Gastrocnemius medialis (tissue), 4 donors: Measurements from ENCODE around the gene EIF2S2.

ENCODE experiments used
- POLR2A ChIP-seq, 2 donors: fragments of 450-650 bp; IDR thresholded peaks; one replicate each; pipeline ENCODE4 v1.6.1; 2017; ENCODE audit warnings: antibody characterized with exemption in 2 of 2, mild to moderate bottlenecking in 2 of 2, moderate library complexity in 2 of 2
- TF ChIP-seq, protein P1 (sequence below), 5 experiments: fragments of 450-650 bp in 3 of 5; fragments of 200-600 bp in 2 of 5; sonication (generic) in 2 of 5; IDR thresholded peaks in 4 of 5; conservative IDR thresholded peaks in 1 of 5; 1 replicate in 4 of 5; 2 replicates in 1 of 5; pipeline ENCODE4 v1.5.1; 2016 to 2019; ENCODE audit warnings: antibody characterized with exemption in 5 of 5, mild to moderate bottlenecking in 3 of 5, moderate library complexity in 3 of 5

DNA sequence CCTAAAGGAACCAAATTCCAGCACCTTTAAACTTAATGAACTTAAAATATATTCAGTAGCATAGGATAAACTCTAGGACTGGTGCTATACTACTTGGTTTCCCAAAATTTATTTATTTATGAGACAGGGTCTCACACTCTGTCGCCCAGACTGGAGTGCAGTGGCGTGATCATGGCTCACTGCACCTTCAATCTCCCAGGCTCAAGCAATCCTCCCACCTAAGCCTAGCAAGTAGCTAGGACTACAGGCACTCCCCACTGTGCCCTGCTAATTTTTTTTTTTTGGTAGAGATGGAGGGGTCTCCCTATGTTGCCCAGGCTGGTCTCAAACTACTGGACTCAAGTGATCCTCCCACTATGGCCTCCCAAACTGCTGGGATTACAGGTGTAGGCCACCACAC, 21.4 kb downstream of the EIF2S2 start:
- no peak for TF ChIP-seq POLR2A (IDR thresholded peaks at IDR 0.05)
- TF ChIP-seq, protein P1, sequence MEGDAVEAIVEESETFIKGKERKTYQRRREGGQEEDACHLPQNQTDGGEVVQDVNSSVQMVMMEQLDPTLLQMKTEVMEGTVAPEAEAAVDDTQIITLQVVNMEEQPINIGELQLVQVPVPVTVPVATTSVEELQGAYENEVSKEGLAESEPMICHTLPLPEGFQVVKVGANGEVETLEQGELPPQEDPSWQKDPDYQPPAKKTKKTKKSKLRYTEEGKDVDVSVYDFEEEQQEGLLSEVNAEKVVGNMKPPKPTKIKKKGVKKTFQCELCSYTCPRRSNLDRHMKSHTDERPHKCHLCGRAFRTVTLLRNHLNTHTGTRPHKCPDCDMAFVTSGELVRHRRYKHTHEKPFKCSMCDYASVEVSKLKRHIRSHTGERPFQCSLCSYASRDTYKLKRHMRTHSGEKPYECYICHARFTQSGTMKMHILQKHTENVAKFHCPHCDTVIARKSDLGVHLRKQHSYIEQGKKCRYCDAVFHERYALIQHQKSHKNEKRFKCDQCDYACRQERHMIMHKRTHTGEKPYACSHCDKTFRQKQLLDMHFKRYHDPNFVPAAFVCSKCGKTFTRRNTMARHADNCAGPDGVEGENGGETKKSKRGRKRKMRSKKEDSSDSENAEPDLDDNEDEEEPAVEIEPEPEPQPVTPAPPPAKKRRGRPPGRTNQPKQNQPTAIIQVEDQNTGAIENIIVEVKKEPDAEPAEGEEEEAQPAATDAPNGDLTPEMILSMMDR (IDR thresholded peaks at IDR 0.05 in 4 of 5, conservative IDR thresholded peaks at IDR 0.05 in 1 of 5): no peak
